Caki2 (cell line): ENCODE measurements around the gene SENP8. TPM values are rescaled to one million over a fixed set of nuclear protein-coding genes. Genes with fewer than 3 reads are reported as not detected.

Source experiments
- DNase-seq: peaks from one replicate; pipeline ENCODE4 v3.0.0-alpha.2; 2015; ENCODE audit warnings: low read depth
- in situ Hi-C: cut with HindIII; loops from 2 replicates; pipeline ENCODE4 v1.10.0; 2016; ENCODE audit warnings: low sequenced_read_pairs, low pct_unique_long_range_greater_than_20kb, mixed read lengths
- total RNA-seq: library from RNA; depleted of rRNA; stranded (reverse); fragments of >200 nt; shearing (Covaris generic); gene quantifications from 2 replicates; pipeline ENCODE4 v1.2.3, GENCODE V29; 2014; ENCODE audit warnings: low replicate concordance

Gene SENP8
- total RNA-seq, 1 experiment from 2014 or later, result 2.1 TPM

DNA sequence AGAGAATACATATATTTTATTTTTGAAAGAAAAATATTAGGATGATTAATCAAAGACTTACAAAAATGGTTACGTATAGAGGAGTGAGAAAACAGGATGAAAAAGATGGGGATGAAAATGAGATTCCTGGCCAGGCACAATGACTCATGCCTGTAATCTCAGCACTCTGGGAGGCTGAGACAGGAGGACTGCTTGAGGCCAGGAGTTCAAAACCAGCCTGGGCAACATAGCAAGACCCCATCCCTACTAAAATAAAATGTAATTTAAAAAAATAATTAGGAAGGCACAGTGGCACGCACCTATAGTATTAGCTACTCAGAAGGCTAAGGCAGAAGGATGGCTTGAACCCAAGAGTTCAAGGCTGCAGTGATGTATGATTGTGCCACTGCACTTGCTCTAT lies 12.1 kb upstream of the SENP8 start:
- in situ Hi-C loops, result no loop called here
- no peak for DNase-seq

DNA sequence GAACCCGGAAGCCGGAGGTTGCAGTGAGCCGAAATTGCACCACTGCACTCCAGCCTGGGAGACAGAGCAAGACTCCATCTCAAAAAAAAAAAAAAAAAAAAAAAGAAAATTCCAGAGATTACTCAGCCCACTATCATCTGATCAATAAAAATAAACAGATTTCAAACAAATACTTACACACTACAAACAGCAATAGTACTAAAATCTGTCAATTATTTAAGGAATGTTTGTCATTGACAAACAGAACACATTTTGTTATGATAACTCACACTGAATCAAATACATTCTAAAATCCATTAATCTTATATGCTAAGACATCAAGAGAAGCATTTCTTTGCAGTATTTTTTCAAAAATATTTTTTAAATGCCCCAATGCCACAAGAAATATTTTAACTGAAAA lies 7.8 kb upstream of the SENP8 start:
- in situ Hi-C loops, result no loop called here
- no peak for DNase-seq

DNA sequence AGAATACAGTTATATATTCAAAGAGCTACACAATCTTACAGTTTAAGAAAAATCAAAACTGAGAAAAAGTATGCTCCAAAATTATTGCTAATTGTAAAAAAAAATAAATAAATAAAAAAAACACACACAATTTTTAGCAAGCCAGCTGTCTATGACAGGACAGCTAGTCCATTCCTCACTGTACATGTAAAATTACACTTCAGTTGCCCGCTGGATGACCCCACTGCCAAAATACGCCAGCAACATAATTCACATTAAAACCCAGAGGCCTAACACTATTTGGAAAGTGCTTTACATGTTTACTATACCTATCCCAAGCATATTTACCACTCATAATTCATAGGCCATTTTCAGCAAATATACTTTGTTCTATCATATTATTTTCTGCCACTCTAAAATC lies 6.1 kb upstream of the SENP8 start:
- in situ Hi-C loops, result no loop called here
- DNase-seq, result no peak

DNA sequence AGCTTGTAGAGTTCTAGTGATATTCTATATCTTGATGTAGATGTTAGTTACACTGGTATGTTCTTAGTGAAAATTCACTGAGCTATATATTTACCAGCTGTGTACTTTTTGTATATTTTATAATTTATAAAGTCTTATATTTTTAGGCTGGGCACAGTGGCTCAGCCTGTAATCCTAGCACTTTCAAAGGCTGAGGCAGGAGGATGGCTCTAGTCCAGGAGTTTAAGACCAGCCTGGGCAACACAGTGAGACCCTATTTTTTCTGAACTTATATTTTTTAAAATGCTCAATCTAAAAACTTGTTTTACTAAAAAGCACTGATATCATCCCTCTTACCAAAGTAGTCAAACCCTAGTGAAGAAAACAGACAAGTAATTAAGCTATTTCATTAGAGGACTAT lies 5.4 kb upstream of the SENP8 start:
- no peak for DNase-seq
- in situ Hi-C loops, result no loop called here

DNA sequence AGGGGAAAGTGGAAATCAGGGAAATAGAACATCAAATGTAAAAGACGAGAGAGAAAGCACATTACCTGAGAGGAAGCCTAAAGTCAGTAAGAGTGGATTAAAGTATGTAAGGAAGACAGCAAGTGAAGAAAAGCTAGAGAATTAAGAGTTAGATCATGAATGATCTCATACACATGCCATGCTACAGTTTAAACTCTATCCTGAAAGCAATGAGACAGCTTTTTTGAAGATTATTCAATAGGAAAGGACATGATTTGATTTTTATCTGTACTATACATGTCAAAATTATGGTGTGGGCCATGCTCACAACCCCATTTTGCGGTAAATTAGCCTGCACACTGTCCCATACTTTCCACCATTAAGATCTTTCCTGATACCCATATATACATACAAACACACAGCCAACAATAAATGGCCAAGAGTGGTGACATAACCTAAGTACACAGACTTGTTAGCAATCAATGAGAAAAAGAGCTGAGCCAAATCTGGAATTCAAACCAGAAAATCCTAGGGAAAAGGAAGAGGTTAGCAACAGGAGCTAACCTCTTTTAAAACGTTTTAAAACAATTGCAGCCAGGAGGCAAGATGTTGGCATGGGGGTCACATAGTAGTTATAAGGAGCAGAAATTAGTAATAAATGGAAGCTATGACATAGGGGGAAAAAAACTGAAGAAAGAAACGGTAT lies 4.7 kb upstream of the SENP8 start:
- no peak for DNase-seq
- in situ Hi-C loops, result no loop called here

DNA sequence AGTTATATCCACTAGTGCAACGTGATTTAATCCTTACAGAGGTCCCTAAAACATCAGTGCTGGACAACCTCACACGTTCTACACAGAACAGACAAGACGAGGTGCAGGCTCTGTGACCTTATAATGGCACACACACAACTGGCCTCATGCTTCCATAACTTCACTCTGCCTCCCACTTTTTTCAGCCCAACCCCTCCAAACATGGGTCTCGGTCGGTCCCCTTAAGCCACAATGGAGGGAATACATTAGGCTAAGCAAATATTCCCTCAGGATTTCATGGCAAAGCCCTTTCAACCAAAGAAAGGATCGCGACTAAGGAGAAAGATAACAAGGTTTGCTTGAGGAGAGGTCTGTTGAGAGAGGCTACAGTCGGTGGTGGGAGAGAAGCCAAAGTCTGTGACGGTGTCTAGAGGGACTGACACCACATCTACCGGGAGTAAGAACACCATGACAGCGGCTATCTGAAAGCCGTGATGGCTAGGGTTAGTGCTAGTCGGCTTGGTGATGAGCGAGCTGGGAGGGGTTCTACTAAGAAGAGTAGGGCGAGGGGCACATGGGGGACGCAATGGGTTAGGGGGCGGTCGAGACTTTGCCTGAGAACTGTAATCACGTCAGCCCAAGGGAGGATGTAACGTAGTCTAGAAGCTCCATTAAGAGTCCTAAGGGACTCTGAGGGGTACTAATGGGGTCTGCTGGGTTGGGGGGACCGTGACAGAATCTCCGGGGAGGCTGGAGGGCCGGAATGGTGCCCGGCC lies 1.3 kb upstream of the SENP8 start:
- in situ Hi-C loops, result no loop called here
- peak; percentile 34 for DNase-seq

DNA sequence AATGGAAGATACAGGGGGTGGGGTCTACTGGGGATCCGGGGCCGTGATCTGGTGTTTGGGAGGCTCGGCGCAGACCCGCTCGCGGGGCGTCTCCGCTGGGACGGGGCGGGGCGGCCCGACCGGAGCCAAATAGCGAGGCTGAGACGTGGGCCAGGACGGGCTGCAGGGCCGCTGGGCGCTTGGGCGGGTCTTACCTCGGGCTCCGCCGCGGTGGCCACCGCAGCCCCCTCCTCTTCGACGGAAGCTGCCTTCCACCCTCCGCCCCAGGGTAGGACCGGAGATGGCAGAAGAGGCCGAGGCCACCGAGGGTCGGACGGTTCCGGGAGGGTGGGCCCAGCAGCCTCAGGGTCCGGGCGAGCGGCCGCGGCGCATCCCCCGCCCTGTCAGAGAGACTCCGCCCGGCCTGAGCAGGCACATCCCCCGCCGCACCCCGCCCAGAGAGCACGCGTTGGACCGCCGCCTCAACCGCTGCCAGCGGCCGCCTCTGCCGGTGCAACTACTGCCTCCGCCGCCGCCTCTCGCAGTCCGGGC lies 652 bp upstream of the SENP8 start:
- no peak for DNase-seq
- in situ Hi-C loops, result no loop called here

DNA sequence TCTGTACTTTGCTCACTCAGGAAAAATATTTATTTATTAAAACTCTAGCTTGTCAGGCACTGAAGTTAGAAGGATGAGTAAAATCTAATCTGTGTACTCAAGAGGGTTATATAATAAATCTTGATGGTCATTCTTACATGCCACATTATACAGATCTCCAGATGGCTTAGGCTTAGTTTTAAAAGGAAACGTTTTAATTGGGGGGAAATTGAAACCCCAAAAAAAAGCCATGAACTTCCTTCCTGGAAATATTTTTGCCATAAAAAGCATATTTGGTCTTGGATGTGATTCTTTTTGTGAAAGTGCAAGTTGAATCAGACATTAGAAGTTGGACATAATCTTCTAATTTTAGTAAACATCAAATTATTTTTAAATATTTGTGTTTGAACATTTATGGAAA lies 6.0 kb downstream of the SENP8 start:
- no peak for DNase-seq
- in situ Hi-C loops, result no loop called here

DNA sequence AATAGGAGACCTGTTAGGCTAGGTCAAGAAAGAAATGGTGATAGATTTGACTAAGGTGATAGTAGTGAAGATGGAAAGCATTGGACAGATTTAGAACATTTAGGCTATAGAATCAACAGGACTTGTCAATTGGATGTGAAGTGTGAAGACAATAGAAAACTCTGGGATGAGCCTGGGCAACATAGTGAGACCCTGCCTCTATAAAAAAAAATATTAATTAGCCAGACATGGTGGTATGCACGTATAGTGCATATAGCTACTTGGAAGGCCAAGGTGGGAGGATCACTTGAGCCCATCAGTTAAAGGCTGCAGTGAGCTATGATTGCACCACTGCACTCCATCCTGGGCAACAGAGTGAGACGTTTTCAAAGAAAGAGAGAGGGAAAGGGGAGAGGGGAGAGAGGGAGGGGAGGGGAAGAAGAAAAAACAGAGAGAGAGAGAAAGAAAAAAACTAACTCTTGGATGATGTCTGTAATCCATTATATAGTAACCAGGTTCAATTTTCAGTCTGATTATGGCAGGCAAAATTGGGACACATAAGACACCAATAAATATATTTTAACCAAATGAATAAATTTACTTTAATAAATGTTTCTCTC lies 9.6 kb downstream of the SENP8 start:
- in situ Hi-C loops, result no loop called here
- no peak for DNase-seq

DNA sequence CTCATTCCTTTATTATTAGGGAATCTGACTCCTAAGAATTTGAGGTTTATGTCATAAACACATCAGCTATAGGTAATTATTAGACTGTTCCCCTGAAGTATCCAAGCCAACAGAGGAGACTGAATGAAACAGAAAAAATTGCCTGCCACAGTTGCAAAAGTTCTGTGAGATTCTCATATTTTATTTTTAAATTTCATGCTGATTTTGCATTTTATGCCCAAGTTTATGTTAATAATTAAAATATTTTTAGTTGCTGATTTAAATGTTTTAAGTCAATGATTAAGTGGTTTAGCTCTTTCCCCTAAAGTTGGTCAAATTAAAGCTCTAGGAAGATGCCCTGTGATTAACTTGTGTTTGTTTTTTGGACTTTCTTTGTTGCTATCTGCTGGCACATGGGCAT lies 10.2 kb downstream of the SENP8 start:
- in situ Hi-C loops, result no loop called here
- no peak for DNase-seq

DNA sequence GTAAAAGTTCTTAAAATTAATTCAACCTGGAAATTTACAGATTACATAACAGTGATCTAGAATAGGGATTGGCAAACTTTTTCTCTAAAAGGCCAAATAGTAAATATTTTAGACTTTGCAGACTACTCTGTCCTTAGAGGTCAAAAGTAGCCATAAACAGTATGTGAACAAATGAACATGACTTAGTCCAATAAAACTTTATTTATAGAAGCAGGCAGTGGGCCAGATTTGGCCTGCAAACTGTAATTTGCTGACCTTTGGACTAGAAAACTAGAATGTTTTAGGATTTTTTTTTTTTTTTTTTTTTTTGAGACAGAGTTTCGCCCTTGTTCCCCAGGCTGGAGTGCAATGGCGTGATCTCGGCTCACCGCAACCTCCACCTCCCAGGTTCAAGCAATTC lies 12.1 kb downstream of the SENP8 start:
- in situ Hi-C loops, result no loop called here
- DNase-seq, result no peak

DNA sequence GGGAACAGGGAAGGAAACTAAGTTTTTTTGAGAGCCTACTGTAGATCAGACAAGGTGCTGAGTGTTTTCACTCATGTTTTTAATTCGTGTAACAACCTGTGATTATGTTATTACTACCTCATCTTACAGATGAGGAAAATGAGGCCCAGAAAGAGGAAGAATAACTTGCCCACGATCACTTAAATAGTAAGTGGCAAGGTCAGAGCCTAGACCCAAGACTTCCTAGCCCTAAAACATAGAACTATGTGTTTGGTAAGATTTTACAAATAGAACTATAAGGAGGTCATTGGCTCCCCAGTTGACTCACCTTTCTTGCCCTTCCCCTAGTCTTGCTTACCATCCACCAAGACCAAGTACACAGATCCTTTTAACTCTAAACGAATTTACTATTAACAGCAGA lies 13.7 kb downstream of the SENP8 start:
- in situ Hi-C loops, result no loop called here
- DNase-seq, result no peak

DNA sequence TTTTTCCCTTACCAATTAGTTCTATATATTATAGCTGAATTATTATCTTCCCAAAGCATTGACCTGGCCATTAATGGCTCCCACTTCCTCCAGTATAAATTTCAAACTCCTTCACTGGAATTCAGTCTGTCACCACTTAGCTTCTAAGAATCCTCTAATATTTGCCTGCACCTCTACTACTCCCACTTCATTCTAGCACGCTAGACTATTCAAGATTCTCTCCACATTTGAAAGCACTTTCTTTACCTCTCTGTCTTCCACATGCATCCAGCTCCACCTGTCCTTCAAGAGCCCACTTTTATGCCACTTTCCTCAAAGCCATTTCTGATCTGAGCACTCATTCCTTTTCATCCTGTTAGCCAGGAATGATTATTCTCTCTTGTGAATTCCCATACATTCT lies 15.0 kb downstream of the SENP8 start:
- in situ Hi-C loops, result no loop called here
- DNase-seq, result no peak

DNA sequence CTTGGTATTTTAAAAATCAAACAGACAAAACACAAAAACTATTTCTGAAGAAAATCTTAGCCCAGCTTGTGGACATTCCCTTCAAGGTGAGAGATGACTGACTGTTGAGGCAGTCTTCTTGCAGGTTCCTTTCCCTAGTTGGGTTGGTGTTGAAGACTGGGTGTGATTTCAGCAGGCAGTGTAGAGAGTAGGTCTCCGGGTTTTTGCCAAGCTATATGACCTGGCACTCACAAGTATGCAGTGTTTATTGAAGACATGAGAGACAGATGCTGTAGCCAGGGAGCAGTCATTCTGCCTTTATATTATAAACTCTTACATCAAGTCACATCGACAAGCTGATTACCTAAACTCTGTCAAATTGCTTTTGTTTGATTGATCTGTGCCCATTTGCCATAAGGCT lies 17.5 kb downstream of the SENP8 start:
- DNase-seq, result peak; percentile 14
- in situ Hi-C loops, result no loop called here

DNA sequence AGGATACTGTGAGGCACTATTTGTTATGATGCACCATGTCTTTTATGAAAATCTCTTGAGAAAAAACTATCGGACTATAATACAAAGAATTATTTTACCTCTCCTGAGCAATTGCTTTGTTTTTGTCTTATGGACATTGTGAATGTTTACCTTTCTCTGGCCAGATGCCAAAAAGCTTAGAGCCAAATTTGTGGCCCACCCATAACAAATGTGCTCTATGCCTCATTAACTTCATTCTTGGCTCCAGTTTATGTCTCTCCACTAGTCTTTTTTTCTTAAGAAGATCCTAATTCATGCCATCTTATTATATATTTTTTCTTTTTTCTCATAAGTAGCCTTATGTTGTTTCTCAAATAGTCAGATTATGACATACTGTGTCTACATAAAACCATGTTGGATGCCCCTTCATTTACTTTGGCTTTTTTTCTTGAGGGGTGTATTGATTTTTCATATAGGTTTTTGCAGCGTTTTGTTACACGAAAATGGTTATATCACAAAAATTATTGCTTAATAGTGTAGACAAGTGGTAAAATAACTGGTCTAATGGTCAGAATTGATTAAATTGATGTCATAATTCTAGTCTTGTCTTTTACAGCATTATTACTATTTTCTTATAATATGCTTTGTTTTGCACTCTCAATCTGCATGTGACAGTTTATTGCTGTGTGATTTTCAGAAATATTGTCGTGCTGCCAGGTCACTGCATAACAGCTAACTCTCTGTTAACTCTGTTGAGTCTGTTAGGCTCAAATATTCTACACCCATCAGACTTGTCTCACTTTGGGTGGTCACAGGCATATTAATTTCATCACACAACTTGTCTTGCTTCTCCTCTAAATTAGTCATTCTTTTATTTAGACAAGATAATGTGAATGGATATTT lies 18.2 kb downstream of the SENP8 start:
- in situ Hi-C loops, result no loop called here
- peak; percentile 49 for DNase-seq

DNA sequence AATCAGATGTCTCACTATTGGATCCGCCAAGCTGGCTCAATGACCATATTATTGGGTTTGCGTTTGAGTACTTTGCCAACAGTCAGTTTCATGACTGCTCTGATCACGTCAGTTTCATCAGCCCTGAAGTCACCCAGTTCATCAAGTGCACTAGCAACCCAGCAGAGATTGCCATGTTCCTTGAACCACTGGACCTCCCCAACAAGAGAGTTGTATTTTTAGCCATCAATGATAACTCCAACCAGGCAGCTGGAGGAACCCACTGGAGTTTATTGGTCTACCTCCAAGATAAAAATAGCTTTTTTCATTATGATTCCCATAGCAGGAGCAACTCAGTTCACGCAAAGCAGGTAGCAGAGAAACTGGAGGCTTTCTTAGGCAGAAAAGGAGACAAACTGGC lies 21.5 kb downstream of the SENP8 start:
- DNase-seq, result no peak
- in situ Hi-C loops, result no loop called here

DNA sequence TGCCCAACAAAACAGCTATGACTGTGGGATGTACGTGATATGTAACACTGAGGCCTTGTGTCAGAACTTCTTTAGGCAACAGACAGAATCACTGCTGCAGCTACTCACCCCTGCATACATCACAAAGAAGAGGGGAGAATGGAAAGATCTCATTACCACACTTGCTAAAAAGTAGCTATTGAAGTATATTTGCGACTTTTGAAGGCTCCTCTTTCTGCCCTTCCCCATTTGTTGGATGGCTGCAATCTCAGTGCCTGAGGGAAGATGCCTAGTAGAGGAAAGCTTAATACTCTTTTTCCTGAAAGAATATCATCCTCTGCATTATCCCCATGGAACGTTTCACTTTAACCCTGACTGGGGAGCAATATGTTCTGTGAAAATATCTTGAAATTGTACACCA lies 21.9 kb downstream of the SENP8 start:
- DNase-seq, result no peak
- in situ Hi-C loops, result no loop called here

DNA sequence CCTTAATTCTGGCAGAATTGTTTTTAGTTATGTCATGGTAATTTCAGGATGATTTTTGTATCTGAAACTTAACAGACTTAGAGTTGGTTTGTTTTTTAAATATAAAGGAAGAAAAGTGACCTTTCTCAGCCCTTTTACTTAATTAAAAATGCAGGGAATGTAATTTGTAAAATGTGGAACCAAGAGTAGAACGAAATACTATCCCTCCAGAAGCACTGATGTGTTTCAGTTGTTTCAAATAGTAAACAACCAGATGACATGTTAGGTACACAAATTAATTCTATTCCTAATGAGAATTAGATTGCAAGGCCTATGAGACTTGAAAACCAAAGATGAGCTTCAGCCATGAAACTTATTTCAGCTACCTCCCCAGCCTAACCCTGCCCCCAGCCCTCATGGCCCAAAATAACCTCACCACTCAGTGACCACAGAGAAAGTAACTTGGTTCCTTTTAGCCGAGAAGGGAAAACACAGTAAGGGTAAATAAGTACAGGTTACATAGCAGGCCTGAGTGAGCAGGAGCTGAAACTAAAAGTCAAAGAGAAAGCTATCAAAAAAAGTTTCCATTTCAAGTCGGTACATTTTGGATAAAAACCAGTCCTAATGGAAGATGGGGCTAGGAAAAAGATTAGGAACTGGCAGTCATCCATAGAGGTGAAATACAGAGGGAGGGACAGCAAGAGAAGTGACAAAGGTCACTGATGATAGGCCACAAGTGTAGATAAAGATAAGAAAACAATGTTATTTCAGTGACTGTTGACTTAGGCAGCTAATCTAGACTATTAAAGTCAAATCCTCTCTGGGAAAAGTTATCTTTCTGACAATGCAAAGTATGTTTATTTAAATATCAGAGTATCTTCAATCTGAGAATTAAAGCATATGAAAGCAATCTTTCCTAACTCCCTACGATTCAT lies 23.2 kb downstream of the SENP8 start:
- in situ Hi-C loops, result no loop called here
- peak; percentile 35 for DNase-seq
